ENCODE results near the gene FAM53C.
A peak's percentile ranks its signal among the peaks of the same experiment; 100 is the strongest.
"Not testable (repeated sequence)": the region's sequence is repeated elsewhere in the genome, so short reads cannot be mapped to it uniquely, and the experiment has no call there.

The FAM53C gene

DNA sequence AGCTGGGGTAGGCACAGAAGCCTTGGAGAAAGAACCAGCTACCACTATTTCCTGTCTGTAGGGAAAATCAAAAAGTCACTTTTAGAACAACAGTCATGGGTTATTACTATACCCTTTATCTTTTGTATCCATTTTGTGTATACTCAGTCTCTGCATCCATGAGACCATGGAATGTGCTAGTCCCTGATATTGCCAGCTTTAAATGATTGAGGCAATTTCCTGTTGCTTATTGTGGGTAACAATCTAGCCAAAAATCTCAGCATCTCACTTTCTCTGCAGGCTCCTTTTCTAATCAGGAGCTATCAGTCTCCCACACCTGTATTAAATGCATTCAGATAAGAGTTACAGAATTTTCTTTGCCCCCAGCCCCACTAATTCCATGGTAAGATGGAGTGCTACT, 13.5 kb downstream of the FAM53C start:
- no peak for DNase-seq

- DNase-seq, result peak; percentile 83
These were observed 14.1 kb downstream of the FAM53C start, which contains the start of gene KDM3B for GRCh38 chr5:138352071-138352721. KDM3B (plus strand) TSS chr5:138352685; CDS start chr5:138352796, 111 bp downstream.

GRCh38 chr5:138352722-138353559, 14.9 kb downstream of the FAM53C start:
- peak; percentile 75 for DNase-seq

GRCh38 chr5:138353560-138354080, 15.6 kb downstream of the FAM53C start:
- no peak for DNase-seq

- no peak for DNase-seq
These were observed 16.3 kb downstream of the FAM53C start for GRCh38 chr5:138354387-138354786.

DNA sequence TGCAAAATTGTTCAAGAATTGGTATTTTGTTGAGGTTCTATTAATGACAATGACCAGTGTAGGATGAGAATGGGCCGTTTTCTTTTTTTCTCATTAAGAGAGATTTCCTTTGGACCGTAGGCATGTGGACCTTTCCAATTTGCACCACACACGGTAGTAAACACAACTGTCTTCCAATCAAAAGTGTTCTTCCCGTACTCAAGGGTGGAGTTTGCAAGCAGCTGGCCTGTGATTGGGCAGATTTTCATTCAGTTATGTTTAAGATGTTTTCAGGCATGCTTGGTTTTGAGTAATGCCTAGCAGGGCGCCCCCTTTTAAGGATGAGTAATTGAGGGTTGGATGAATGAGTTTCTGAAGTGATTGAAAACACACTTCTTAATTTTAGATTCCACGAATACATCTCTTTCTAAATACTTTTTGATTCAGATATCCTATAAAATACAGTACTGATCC, 16.9 kb downstream of the FAM53C start:
- DNase-seq, result peak; percentile 39

GRCh38 chr5:138359621-138360020, 21.6 kb downstream of the FAM53C start:
- no peak for DNase-seq

DNA sequence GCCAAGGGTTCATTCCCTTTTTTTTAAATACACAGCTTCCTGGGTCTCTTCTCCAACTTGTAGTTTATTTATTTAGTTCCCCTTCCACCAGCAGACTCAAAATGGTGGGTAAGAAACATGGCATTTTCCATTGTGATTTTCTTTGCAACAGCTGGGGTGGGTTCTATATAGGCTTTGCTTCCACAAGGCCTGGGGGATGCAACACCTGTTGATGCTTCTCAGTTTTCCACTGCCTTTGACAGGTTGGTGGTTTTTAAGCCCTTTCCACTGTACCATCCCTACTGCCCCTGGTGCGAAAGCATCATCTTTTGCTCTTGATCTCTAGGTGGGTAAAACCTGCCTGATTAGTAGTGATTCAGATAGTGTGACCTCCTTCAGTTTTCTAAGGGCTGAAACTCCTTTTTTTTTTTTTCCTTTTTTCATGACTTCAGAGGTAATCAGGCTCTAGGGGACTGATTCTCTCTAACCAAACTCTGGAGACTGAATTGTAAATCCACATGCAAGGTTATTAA, 22.9 kb downstream of the FAM53C start:
- DNase-seq, result no peak

- DNase-seq, result no peak
These were observed 26.5 kb downstream of the FAM53C start for GRCh38 chr5:138364576-138364975.

DNA sequence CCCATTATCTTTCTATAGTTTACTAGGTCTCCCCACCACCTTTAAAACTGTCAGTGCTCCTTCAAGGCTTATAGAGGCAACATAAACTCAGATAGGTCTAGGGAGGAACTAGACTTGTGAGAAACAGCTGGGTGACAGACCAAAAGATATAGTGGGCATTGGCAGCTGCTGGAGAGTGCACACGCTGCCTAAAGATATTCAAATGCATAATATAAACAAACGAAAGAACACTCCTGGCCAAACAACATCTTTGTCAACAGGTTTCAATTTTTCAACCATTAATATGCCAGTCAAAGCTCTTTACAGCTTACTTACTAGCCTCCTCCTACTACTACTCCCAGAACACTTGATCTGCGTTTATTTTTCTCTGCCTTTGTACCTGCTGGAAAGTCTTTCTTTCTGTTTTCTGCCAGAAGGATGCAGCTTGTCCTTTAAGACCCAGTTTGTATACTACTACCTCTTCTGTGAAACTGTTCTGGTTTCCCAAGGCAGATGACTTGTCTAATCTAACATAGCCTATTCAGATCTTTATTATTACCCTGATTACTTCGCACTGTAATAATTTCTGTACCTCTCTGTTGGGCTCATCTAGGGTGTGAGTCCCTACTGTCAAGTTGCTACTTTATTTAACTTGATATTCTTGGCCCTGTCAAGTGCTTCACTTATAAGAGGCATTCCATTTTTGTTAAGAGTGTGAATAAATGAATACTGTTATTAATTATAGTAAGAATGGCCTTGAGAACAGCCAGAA, 28.7 kb downstream of the FAM53C start:
- no peak for DNase-seq

DNA sequence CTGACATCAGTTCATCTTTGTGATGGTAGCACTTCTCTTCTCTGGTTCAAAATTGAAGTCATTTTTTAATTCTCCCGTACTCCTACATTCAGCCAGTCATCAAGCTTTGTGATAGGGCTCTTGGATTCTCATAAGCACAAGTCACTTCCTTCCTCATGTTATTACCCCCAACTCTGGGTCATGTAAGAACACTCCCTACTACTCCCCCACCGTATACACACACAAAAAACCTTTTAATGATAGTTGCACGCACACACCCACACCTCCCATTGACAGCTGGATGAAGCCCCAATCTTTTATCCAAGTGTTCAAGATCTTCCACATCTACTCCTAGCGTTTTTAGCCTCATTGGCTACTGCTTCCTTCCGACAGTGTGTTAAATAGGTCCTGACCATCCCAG, 31.2 kb downstream of the FAM53C start:
- no peak for DNase-seq

- no peak for DNase-seq
These were observed 31.6 kb downstream of the FAM53C start for GRCh38 chr5:138369706-138370105.

DNA sequence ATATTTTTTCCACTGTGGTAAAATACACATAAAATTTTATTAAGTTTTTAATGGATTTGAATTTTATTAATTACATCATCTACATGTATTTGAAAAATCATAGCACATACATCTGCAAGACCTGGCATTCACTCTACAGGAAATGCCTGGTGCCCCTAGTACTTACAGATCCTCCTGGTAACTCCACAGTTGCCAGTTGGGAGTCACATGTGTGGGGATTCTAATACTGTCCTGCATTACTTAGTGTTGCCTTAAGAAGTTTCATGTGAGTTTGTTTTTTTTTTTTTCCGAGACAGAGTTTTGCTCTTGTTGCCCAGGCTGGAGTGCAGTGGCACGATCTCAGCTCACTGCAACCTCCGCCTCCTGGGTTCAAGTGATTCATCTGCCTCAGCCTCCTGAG, 32.5 kb downstream of the FAM53C start:
- DNase-seq, result no peak

GRCh38 chr5:138371454-138371853, 33.4 kb downstream of the FAM53C start:
- DNase-seq, result no peak

GRCh38 chr5:138372225-138372624, 34.2 kb downstream of the FAM53C start:
- no peak for DNase-seq

- DNase-seq, result no peak
These were observed 34.6 kb downstream of the FAM53C start for GRCh38 chr5:138372653-138373052.

- DNase-seq, result no peak
These were observed 44.3 kb downstream of the FAM53C start for GRCh38 chr5:138382347-138382746.

GRCh38 chr5:138385660-138386059, 47.6 kb downstream of the FAM53C start:
- DNase-seq, result no peak

DNA sequence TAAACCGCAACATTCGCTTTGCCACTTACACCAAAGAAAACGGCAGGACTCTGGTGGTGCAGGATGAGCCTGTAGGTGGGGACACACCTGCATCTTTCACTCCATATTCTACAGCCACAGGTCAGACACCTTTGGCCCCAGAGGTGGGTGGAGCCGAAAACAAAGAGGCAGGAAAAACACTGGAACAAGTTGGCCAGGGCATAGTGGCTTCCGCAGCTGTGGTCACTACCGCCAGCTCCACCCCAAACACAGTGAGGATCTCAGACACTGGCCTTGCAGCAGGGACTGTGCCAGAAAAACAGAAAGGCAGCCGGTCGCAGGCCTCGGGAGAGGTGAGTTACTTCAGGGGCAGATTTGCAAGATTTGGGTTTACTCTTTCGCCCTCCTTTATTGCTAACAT, 48.2 kb downstream of the FAM53C start:
- no peak for DNase-seq

- DNase-seq, result no peak
These were observed 51.3 kb downstream of the FAM53C start for GRCh38 chr5:138389332-138389731.

- not testable (repeated sequence) for DNase-seq
These were observed 51.8 kb downstream of the FAM53C start for GRCh38 chr5:138389911-138390310.

DNA sequence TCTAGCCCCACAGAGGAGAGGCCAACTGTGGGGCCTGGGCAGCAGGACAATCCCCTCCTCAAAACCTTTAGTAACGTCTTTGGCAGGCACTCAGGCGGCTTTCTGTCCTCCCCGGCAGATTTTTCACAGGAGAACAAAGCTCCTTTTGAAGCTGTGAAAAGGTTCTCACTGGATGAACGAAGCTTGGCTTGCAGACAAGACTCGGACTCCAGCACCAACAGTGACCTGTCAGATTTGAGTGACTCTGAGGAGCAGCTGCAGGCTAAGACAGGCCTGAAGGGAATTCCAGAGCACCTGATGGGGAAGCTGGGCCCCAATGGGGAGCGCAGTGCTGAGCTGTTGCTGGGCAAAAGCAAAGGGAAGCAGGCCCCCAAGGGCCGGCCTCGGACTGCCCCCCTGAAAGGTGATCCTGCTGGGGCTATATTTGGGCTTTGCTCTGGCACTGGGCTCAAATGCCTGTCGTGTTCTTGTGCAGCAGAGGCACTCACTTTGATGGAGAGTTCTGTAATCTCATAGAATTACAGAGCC, 53.9 kb downstream of the FAM53C start:
- no peak for DNase-seq

All from effector CD4-positive, alpha-beta T cell (primary cell).